Head of caudate nucleus (tissue), 42 donors: ENCODE measurements around the gene MLEC.
"Not testable (repeated sequence)": the region's sequence is repeated elsewhere in the genome, so short reads cannot be mapped to it uniquely, and the experiment has no call there.

ENCODE experiments used
- DNase-seq, 42 donors: peaks; one replicate each; pipeline versions ENCODE4 v3.0.0 to v3.0.0-alpha.2; 2020 to 2021; ENCODE audit warnings: mixed read lengths in 7 of 42
- intact Hi-C: fragments of 100-400 bp; cut with DNase I; formaldehyde crosslinking; loops from one replicate; pipeline ENCODE4 v1.15.0; 2022

MLEC gene

GRCh38 chr12:120658286-120659150 is 28.4 kb upstream of the MLEC start:
- no peak for DNase-seq
- intact Hi-C loops: no loop called here

DNA sequence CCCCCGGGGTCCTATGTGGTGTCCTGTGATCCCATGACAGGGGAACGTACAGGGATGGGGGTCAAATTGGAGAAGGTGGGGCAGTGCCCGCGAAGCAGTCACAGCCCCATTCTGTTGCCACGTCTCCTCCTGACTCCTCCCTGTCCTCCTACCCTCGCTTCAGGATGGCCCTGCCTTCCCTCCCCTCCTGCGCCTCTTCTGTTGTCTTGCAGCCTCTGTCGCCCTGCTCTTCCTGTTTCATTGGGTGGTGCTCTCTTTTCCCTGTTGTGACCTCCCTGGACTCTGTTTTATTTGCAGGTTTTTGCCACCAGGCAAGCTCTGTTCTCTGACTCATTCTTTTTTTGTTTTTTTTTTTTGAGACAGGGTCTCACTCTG is 27.8 kb upstream of the MLEC start:
- intact Hi-C loops: no loop called here
- no peak for DNase-seq

- no peak for DNase-seq
Observed at GRCh38 chr12:120661432-120661831, 25.5 kb upstream of the MLEC start.

GRCh38 chr12:120662879-120663278 is 24.1 kb upstream of the MLEC start:
- intact Hi-C loops: no loop called here
- no peak for DNase-seq

More at GRCh38 chr12:120661432-120661831, 25.5 kb upstream of the MLEC start:
- intact Hi-C loops: no loop called here

DNA sequence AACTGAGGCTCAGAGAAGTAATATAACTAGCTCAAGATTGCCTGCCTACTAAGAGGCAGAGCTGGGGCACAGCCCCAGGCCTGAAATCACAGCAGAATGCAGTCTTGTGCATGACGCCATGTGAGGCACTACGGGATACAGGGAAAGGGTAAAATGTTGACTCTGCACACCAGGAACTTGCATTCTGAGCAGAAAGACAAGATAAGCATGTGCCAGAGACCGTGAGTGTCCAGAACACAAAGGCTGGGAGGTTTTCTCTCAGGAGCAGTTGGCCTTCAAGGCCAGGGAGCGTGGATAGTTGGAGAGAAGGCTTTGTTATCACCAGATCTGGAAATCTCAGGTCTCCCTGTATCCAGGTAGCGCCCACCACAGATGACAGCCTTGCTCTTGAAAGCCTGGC is 23.2 kb upstream of the MLEC start:
- intact Hi-C loops: no loop called here
- no peak for DNase-seq

DNA sequence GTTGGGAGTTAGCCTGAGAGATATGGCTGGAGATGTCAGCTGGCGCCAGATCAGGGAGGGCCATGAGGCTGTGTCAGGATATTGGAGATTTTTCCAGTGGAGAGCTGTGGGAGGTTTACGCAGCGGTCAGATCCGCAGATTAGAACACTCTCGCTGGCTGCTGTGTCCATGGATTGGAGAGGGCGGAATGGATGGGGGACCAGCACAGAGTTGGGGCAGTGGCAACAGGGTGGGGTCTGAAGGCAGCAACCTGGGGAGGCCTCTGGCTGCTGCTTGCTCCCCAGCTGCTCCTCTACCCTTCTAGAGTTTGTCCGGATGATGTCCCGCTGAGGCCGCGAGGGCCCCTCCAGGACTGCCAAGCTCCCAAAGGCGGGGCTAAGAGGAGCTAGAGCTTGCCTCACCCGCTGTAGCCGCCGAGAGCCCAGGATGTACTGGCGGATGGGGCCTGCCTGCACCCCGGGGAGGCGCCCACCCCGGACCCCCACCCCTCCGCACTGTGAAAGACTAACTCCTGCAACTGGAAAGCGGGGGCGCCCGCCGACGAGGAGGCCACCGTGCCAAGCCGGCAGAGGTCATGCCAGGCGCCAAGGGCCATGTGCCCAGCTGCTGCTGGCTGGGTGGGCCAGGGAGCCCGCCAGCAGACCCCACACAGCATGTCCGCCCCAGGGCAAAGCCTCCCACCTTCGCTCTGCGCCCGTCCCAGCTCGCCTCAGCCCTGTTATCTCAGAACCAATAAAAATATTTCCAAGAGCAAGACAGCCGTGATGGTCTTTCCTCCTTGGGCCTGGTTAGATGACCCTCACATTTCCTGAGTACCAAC is 20.2 kb upstream of the MLEC start:
- no peak for DNase-seq
- intact Hi-C loops: no loop called here

DNA sequence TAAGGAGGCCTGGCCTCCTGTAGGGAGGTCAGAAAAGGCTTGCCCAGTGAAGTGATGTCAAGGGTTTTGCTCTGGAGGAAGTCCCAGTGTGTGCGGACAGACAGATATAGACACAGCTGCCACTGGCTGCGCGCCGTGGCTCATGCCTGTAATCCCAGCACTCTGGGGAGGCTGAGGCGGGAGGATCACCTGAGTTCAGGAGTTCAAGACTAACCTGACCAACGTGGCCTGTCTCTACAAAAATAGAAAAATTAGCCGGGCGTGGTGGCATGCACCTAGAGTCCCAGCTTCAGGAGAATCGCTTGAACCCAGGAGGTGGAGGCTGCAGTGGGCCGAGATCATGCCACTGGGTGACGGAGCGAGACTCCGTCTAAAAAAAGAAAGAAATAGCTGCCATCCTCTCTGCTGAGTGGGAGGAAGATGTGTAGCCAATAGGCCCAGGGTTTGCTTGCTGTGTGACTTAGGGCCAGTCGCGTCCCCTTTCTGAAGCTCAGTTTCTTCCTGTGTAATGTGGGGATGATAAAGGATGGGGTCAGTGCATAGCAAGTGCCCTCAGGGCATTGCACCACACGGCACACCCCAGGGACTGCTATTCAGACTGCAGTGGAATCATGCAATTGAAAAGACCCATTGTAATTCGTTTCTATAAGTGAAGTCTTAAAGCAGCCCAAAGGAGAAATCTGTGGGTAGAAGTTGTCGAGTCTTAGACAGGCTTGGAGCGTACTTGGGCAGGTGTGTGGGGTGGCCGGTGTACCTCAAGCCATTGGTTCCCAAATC is 18.7 kb upstream of the MLEC start:
- no peak for DNase-seq
- intact Hi-C loops: no loop called here

GRCh38 chr12:120668868-120669840 is 17.8 kb upstream of the MLEC start:
- DNase-seq: peak in 2 of 42 donors; percentile 39 to 45
- intact Hi-C loops: no loop called here

DNA sequence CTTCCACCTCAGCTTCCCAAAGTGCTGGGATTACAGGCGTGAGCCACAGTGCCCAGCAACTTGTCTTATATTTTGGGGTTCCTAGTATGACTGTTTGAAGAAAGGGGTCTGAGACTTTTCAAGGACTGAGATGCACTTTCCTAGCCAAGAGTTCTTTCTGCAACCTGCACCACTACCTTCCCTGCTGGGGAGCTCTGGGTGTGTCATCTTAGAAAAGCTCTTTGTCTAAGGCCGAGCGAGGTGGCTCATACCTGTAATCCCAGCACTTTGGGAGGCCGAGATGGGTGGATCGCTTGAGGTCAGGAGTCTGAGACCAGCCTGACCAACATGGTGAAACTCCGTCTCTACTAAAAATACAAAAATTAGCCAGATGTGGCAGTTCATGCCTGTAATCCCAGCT is 16.7 kb upstream of the MLEC start:
- DNase-seq, intact Hi-C loops: not testable (repeated sequence)

DNA sequence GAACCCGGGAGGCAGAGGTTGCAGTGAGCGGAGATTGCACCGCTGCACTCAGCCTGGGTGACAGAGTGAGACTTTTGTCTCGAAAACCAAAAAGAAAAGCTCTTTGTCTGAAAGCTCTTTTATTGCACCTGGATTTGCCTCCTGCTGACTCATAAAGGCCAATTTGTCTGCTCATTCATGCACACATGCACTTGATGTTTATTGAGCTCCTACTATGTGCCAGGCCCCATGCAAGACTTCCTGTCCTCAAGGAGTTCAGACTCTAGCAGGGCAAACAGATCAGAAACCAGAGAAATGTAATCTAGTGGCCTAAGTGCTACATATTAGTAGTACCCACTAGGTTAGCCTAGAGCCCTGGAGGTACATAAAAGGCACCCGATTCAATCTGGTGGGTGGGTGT is 16.3 kb upstream of the MLEC start:
- DNase-seq: no peak
- intact Hi-C loops: no loop called here

DNA sequence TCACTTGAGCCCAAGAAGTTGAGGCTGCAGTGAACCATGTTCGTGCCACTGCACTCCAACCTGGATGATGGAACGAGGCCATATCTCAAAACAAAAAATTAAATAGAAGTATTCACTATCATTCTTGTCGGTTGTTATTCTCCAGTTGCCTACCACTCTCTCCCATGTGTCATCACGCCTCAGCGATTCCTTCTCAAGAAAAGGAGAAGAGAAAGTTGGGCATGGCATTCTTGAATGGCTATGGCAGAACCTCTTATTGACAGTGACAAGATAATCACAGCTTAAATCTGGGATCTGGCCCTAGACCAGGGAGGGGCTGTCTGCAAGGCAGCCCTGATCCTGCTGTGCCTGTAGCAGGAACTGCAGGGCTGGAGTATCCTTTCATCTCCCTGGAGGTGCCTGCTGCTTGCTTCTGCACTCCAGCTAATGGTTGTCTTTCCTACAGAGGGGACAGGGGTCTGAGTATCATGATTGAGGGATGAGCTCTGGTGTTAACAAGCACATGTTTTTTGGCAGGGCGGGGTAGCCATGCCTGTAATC is 12.8 kb upstream of the MLEC start:
- intact Hi-C loops: no loop called here
- DNase-seq: no peak

GRCh38 chr12:120677765-120678473 is 9.0 kb upstream of the MLEC start:
- intact Hi-C loops: no loop called here
- no peak for DNase-seq

DNA sequence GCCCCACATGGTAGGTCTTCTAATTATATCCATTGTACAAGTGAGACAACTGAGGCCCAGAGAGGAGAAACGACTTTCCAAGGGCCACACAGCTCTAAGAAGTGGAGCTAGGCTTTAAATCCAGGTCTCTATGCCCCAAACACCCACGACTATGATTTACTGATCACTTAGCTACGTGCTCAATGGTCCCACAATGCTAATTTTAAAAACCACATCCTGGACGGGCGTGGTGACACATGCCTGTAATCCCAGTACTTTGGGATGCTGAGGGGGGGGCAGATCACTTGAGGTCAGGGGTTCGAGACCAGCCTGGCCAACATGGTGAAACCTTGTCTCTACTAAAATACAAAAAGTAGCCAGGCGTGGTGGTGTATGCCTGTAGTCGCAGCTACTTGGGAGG is 8.4 kb upstream of the MLEC start:
- intact Hi-C loops: no loop called here
- DNase-seq: no peak

- intact Hi-C loops: no loop called here
- peak in 1 of 42 donors; percentile 5 for DNase-seq
Observed at GRCh38 chr12:120680165-120680738, 6.7 kb upstream of the MLEC start.

DNA sequence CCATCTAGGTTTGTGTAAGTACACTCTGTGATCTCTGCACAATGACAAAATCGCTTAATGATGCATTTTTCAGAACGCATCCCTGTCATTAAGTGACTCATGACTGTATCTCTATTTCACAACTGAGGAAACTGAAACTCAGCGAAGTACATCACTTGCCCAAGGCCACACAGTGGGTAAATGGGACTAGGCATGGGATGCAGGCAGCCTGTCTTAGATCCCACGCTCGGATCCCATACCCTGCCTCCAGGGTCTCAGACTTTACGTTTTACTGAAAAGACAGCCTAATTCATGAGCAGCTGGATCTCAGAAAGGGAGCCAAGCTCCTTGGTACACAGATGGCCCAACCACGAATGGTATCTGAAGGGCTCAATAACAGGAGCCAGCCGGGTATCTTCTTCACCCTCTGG is 2.4 kb upstream of the MLEC start:
- intact Hi-C loops: no loop called here
- no peak for DNase-seq

DNA sequence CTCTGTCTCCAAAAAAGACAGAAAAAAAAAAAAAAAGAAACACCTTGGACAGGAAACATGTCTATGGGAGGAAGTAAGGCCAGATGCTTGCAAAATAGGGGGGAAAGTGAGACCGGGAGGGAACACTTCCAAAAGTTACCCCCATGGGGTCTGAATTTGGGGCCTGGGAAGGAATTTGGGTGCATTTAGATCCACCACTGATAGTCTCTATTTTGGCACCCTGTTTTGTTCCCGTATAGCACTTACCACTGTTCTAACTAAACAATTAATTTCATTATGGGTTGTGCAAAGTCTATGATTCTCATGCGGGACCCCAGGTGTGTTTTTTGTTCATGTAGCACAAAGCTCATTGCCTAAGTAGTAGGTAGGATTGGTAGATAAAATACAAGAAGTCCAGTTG is 1.4 kb upstream of the MLEC start:
- intact Hi-C loops: loop anchor here (5.0 kb wide), 1 partner anchor 103 kb away; the partner anchor contains the start of gene POP5
- DNase-seq: no peak

GRCh38 chr12:120686151-120686689 is 729 bp upstream of the MLEC start:
- intact Hi-C loops: loop anchor here (2.0 to 5.0 kb wide), 2 partner anchors 25 to 104 kb away; partner anchors contain the start of genes POP5 and UNC119B
- peak; percentile 97 to 100 (median 99) for DNase-seq
